ENCODE data around the gene PRKCE.

DNA sequence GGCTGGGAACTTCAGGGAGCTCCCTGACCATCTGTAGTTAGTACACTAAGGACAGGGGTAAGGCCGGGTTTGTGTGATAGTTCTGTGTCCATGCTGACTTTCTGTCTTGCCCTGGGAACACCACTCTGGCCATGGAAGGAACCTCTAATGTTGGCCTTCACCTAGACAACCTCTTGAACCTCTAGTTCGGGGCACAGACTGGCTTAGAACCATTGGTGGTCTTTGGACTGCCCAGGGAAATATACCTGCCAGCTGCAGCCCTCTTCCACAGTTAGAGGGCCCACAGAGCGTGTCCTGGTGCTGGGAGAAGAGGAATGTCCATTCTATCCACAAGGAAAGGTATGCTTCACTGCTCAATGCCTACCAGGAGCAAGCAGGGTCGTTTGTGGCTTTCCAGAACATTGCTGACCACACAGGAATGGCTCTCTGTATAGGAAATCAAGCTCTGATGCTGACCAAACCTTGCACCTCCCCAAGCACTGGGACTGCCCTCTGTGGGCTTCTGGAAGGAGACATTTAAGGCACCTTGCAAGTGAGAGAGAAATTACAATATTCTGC is 326.9 kb downstream of the PRKCE start:
- no peak for TF ChIP-seq ZBTB33 (IDR thresholded peaks at IDR 0.05)
- no peak for TF ChIP-seq FOXA1 (IDR thresholded peaks at IDR 0.05)
- no peak for TF ChIP-seq CTCF (IDR thresholded peaks at IDR 0.05; ENCODE audit: low read depth, low read length, missing input control)
- no peak for TF ChIP-seq JUND (IDR thresholded peaks at IDR 0.05)
- TF ChIP-seq RAD21 (IDR thresholded peaks at IDR 0.05): no peak
- no peak for TF ChIP-seq MAX (IDR thresholded peaks at IDR 0.05)
- TF ChIP-seq TAF1 (conservative IDR thresholded peaks at IDR 0.05): no peak
- TF ChIP-seq, protein P1, sequence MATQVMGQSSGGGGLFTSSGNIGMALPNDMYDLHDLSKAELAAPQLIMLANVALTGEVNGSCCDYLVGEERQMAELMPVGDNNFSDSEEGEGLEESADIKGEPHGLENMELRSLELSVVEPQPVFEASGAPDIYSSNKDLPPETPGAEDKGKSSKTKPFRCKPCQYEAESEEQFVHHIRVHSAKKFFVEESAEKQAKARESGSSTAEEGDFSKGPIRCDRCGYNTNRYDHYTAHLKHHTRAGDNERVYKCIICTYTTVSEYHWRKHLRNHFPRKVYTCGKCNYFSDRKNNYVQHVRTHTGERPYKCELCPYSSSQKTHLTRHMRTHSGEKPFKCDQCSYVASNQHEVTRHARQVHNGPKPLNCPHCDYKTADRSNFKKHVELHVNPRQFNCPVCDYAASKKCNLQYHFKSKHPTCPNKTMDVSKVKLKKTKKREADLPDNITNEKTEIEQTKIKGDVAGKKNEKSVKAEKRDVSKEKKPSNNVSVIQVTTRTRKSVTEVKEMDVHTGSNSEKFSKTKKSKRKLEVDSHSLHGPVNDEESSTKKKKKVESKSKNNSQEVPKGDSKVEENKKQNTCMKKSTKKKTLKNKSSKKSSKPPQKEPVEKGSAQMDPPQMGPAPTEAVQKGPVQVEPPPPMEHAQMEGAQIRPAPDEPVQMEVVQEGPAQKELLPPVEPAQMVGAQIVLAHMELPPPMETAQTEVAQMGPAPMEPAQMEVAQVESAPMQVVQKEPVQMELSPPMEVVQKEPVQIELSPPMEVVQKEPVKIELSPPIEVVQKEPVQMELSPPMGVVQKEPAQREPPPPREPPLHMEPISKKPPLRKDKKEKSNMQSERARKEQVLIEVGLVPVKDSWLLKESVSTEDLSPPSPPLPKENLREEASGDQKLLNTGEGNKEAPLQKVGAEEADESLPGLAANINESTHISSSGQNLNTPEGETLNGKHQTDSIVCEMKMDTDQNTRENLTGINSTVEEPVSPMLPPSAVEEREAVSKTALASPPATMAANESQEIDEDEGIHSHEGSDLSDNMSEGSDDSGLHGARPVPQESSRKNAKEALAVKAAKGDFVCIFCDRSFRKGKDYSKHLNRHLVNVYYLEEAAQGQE (IDR thresholded peaks at IDR 0.05): no peak
- TF ChIP-seq SP1 (IDR thresholded peaks at IDR 0.05): no peak

Data from liver (tissue), 3 donors.